Activated naive CD4-positive, alpha-beta T cell treated with Interleukin-2 at 50 U/mL for 16 hours (primary cell): ENCODE results near the gene NUBP1.
"Not testable (repeated sequence)": the region's sequence is repeated elsewhere in the genome, so short reads cannot be mapped to it uniquely, and the experiment has no call there.

Experiments
- DNase-seq: peaks from one replicate; pipeline ENCODE4 v3.0.0-alpha.2; 2020

Gene NUBP1

GRCh38 chr16:10752843-10753523 lies 9.3 kb downstream of the NUBP1 start:
- no peak for DNase-seq

GRCh38 chr16:10753670-10754069 lies 10.0 kb downstream of the NUBP1 start:
- no peak for DNase-seq

- DNase-seq: no peak
Observed at GRCh38 chr16:10754941-10755340, 11.3 kb downstream of the NUBP1 start.

- DNase-seq: no peak
Observed at GRCh38 chr16:10756574-10756973, 12.9 kb downstream of the NUBP1 start.

- no peak for DNase-seq
Observed at GRCh38 chr16:10760858-10761257, 17.2 kb downstream of the NUBP1 start.

GRCh38 chr16:10761373-10761772 lies 17.7 kb downstream of the NUBP1 start:
- no peak for DNase-seq

GRCh38 chr16:10762336-10763016 lies 18.8 kb downstream of the NUBP1 start:
- no peak for DNase-seq

- DNase-seq: no peak
Observed at GRCh38 chr16:10763456-10763855, 19.8 kb downstream of the NUBP1 start.

- DNase-seq: no peak
Observed at GRCh38 chr16:10765772-10766171, 22.1 kb downstream of the NUBP1 start.

GRCh38 chr16:10767127-10767526 lies 23.5 kb downstream of the NUBP1 start:
- no peak for DNase-seq

GRCh38 chr16:10769381-10769780 lies 25.7 kb downstream of the NUBP1 start:
- DNase-seq: no peak

GRCh38 chr16:10770907-10771306 lies 27.3 kb downstream of the NUBP1 start:
- no peak for DNase-seq

- no peak for DNase-seq
Observed at GRCh38 chr16:10776280-10776679, 32.6 kb downstream of the NUBP1 start.

GRCh38 chr16:10776923-10777322 lies 33.3 kb downstream of the NUBP1 start:
- not testable (repeated sequence) for DNase-seq

- no peak for DNase-seq
Observed at GRCh38 chr16:10777356-10777755, 33.7 kb downstream of the NUBP1 start.

GRCh38 chr16:10779908-10780307 lies 36.3 kb downstream of the NUBP1 start:
- not testable (repeated sequence) for DNase-seq

- DNase-seq: no peak
Observed at GRCh38 chr16:10780628-10781027, 37.0 kb downstream of the NUBP1 start.

GRCh38 chr16:10782628-10783027 lies 39.0 kb downstream of the NUBP1 start:
- DNase-seq: no peak

- no peak for DNase-seq
Observed at GRCh38 chr16:10787304-10787703, 43.7 kb downstream of the NUBP1 start.

GRCh38 chr16:10788630-10789029 lies 45.0 kb downstream of the NUBP1 start:
- DNase-seq: not testable (repeated sequence)

- no peak for DNase-seq
Observed at GRCh38 chr16:10791048-10791447, 47.4 kb downstream of the NUBP1 start.

- DNase-seq: no peak
Observed at GRCh38 chr16:10799736-10800135, 56.1 kb downstream of the NUBP1 start.

GRCh38 chr16:10805334-10805733 lies 61.7 kb downstream of the NUBP1 start:
- DNase-seq: no peak

- DNase-seq: no peak
Observed at GRCh38 chr16:10806698-10807097, 63.1 kb downstream of the NUBP1 start.

GRCh38 chr16:10808218-10808617 lies 64.6 kb downstream of the NUBP1 start:
- DNase-seq: no peak
